ENCODE data around the gene COA1.

Gene COA1

DNA sequence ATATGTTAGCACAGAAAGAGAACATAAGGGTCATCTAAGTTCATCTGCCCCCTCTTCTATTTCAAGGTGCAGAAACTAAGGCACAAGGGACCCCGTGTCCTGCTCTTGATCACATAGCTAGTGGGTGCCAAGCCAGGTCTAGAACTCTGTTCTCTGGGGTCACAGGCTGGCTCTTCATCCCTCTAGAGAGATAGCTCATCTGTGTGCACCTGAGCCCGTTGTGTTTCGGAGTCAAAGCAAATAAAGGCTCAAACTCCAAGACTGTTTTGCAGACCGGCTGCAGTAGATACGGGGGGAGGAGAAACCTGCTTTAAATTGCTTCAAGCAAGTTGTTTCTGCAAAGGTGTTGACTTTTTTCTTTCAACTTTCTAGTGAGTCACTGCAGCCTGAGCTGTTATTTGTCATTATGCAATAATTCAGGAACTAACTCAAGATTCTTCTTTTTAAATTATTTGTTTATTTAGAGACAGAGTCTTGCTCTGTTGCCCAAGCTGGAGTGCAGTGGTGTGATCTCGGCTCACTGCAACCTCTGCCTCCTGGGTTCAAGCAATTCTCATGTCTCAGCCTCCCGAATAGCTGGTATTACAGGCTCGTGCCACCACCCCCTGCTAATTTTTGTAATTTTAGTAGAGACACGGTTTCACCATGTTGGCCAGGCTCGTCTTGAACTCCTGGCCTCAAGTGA is 35.6 kb upstream of the COA1 start:
- Histone ChIP-seq H3K4me1 (ENCODE audit: control extremely low read depth in 1 of 4, control insufficient read depth in 4 of 4, insufficient read depth in 4 of 4, low read length in 3 of 4) (peaks cover 12 to 70% (median 40%) of the 10 kb centered on the region in 4 experiments), H3K9me3 (ENCODE audit: control extremely low read depth in 1 of 5, control insufficient read depth in 4 of 5, insufficient read depth in 2 of 5, low read depth in 1 of 5, low read length in 4 of 5) (no peaks in the 10 kb centered on the region), H3K4me3 (ENCODE audit: control insufficient read depth in 1 of 7, extremely low read depth in 1 of 7, insufficient read depth in 4 of 7, low read depth in 2 of 7, low read length in 6 of 7) (peak overlapping the region in 3 of 7 experiments; percentile 43 to 73 (median 65)), H3K27ac (ENCODE audit: insufficient read depth in 1 of 2, low read depth in 1 of 2, low read length in 2 of 2, poor library complexity in 1 of 2, severe bottlenecking in 2 of 2) (peak overlapping the region; percentile 50 to 79), H3K36me3 (ENCODE audit: control insufficient read depth in 4 of 4, insufficient read depth in 4 of 4, low read length in 3 of 4) (no peaks in the 10 kb centered on the region), H3K27me3 (replicated peaks in 2 of 5; ENCODE audit: control insufficient read depth in 4 of 5, insufficient read depth in 5 of 5, low read length in 4 of 5) (no peaks in the 10 kb centered on the region)
- 76% methylated on average over 9 of the region's 10 CpGs for WGBS (ENCODE audit: insufficient coverage)
- ChIA-PET POLR2A (no interaction called here), CTCF (interaction anchor here (2.3 kb wide), 1 partner anchor 182 kb away, joined by 5 read pairs; the partner anchor contains the start of gene STK17A)
- DNase-seq = peak in 2 of 3 donors; percentile 73 to 82

DNA sequence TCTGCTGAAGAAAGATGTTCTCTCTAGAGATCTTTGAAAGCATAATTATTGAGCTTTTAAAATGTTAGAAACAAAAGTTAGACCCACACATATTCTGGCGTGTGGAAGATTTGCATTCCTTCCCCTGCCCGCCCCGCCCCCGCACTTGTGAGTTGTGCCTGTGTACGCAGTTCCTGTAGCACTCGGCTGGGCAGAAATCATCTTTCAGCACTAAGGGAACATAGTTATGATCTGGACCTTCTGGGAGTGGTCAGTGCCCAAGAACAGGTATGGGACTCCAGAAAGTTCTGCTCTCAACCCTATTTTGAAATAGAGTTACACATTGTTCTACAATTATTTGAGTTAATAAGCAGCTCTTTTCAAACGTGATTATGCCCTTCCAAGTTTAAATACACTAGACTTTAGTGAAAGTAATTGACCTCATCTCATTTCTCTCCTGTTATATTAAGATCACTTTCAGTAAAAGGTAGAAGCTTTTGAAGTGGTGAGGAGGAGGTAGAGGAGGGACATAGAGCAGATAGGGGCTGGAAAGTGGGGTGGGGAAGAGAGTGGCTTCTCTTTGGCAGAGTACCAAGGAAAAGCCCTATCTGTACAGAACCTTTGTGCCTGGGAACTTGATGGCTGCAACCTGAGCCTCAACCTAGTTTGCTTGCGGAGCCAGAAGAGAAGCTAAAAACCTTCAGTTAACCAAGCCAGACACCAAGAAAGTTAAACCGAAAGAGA is 34.9 kb upstream of the COA1 start:
- Histone ChIP-seq H3K27ac (ENCODE audit: insufficient read depth in 1 of 2, low read depth in 1 of 2, low read length in 2 of 2, poor library complexity in 1 of 2, severe bottlenecking in 2 of 2) (peak overlapping the region; percentile 50 to 79), H3K4me3 (ENCODE audit: control insufficient read depth in 1 of 7, extremely low read depth in 1 of 7, insufficient read depth in 4 of 7, low read depth in 2 of 7, low read length in 6 of 7) (peak overlapping the region in 5 of 7 experiments; percentile 32 to 73 (median 43)), H3K27me3 (replicated peaks in 2 of 5; ENCODE audit: control insufficient read depth in 4 of 5, insufficient read depth in 5 of 5, low read length in 4 of 5) (no peaks in the 10 kb centered on the region), H3K4me1 (ENCODE audit: control extremely low read depth in 1 of 4, control insufficient read depth in 4 of 4, insufficient read depth in 4 of 4, low read length in 3 of 4) (peaks cover 12 to 68% (median 34%) of the 10 kb centered on the region in 4 experiments), H3K9me3 (ENCODE audit: control extremely low read depth in 1 of 5, control insufficient read depth in 4 of 5, insufficient read depth in 2 of 5, low read depth in 1 of 5, low read length in 4 of 5) (no peaks in the 10 kb centered on the region), H3K36me3 (ENCODE audit: control insufficient read depth in 4 of 4, insufficient read depth in 4 of 4, low read length in 3 of 4) (no peaks in the 10 kb centered on the region)
- DNase-seq = peak in 2 of 3 donors; percentile 54 to 67
- ChIA-PET CTCF (interaction anchor here (1.3 to 2.3 kb wide), 2 partner anchors 27 to 182 kb away, joined by 3 to 5 read pairs; partner anchors contain the start of gene STK17A), POLR2A (no interaction called here)
- WGBS (ENCODE audit: insufficient coverage) = 11% methylated on average over 6 of the region's 9 CpGs

DNA sequence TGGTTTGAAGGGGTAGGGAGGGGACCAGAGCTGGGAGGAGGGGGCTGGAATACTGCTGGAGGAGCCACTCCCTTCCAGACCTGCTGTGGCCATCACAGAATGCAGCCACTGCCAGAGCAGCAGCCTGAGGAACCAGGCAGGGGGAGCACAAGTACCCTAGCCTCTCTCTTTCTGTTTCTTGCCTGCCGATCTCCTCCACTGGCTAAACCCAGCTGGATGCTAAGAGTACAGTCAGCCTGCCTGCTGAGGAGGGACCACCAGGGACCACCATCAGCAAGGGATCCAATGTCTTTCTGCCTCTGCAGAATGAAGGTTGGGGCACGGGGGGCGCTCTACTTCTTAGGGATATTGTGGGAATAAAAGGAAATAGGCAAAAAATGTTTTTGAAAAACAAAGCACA is 33.9 kb upstream of the COA1 start:
- WGBS (ENCODE audit: insufficient coverage) = 90% methylated on average over 2 of the region's 3 CpGs
- Histone ChIP-seq H3K27ac (ENCODE audit: insufficient read depth in 1 of 2, low read depth in 1 of 2, low read length in 2 of 2, poor library complexity in 1 of 2, severe bottlenecking in 2 of 2) (no peak overlapping the region), H3K9me3 (ENCODE audit: control extremely low read depth in 1 of 5, control insufficient read depth in 4 of 5, insufficient read depth in 2 of 5, low read depth in 1 of 5, low read length in 4 of 5) (no peaks in the 10 kb centered on the region), H3K36me3 (ENCODE audit: control insufficient read depth in 4 of 4, insufficient read depth in 4 of 4, low read length in 3 of 4) (no peaks in the 10 kb centered on the region), H3K4me3 (ENCODE audit: control insufficient read depth in 1 of 7, extremely low read depth in 1 of 7, insufficient read depth in 4 of 7, low read depth in 2 of 7, low read length in 6 of 7) (no peak overlapping the region), H3K4me1 (ENCODE audit: control extremely low read depth in 1 of 4, control insufficient read depth in 4 of 4, insufficient read depth in 4 of 4, low read length in 3 of 4) (peaks cover 10 to 60% (median 30%) of the 10 kb centered on the region in 4 experiments), H3K27me3 (replicated peaks in 2 of 5; ENCODE audit: control insufficient read depth in 4 of 5, insufficient read depth in 5 of 5, low read length in 4 of 5) (no peaks in the 10 kb centered on the region)
- no peak for DNase-seq
- CTCF ChIA-PET = interaction anchor here (0.7 to 2.3 kb wide), 3 partner anchors 13 to 181 kb away, joined by 3 to 5 read pairs (median 3); partner anchors contain the start of gene STK17A
- POLR2A ChIA-PET = no interaction called here

DNA sequence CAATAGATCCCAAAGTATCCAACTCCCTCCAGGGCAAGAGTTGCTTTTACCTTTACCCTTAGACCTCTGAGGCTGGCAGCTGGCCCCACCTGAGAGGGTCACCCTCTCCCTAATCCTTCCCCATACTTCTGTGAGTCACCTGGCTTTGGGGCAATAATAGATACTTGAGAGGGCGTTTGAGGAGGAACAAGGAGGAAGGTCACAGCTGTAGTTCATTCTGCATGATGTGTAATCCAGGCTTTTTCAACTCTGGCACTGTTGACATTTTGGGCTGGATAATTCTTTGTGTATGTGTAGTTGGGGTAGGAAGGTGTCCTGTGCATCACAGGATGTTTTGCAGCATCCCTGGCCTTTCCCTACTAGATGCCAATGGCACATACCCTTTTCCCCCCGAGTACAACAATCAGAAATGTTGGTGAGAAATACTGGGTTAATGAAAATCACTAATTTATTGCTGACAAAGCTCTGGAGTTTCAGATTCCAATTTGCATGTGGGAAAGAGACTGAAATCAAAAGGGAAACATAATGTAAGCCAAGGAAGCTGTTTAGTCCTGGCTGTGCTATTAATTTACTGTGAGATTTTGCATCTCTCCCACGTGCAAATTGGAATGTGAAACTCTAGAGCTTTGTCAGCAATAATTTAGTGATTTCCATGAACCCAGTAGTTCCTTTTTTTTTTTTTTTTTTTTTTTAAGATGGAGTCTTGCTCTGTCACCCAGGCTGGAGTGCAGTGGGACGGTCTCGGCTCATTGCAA is 32.8 kb upstream of the COA1 start:
- Histone ChIP-seq H3K27ac (ENCODE audit: insufficient read depth in 1 of 2, low read depth in 1 of 2, low read length in 2 of 2, poor library complexity in 1 of 2, severe bottlenecking in 2 of 2) (no peak overlapping the region), H3K4me3 (ENCODE audit: control insufficient read depth in 1 of 7, extremely low read depth in 1 of 7, insufficient read depth in 4 of 7, low read depth in 2 of 7, low read length in 6 of 7) (no peak overlapping the region), H3K36me3 (ENCODE audit: control insufficient read depth in 4 of 4, insufficient read depth in 4 of 4, low read length in 3 of 4) (no peaks in the 10 kb centered on the region), H3K9me3 (ENCODE audit: control extremely low read depth in 1 of 5, control insufficient read depth in 4 of 5, insufficient read depth in 2 of 5, low read depth in 1 of 5, low read length in 4 of 5) (no peaks in the 10 kb centered on the region), H3K4me1 (ENCODE audit: control extremely low read depth in 1 of 4, control insufficient read depth in 4 of 4, insufficient read depth in 4 of 4, low read length in 3 of 4) (peaks cover 8 to 60% (median 34%) of the 10 kb centered on the region in 4 experiments), H3K27me3 (replicated peaks in 2 of 5; ENCODE audit: control insufficient read depth in 4 of 5, insufficient read depth in 5 of 5, low read length in 4 of 5) (no peaks in the 10 kb centered on the region)
- ChIA-PET CTCF (interaction anchor here (0.7 to 1.0 kb wide), 2 partner anchors 12 to 108 kb away, joined by 3 read pairs; no protein-coding TSS in a partner anchor), POLR2A (interaction anchor here (0.5 to 0.6 kb wide), 2 partner anchors 16 to 829 kb away, joined by 3 read pairs; no protein-coding TSS in a partner anchor)
- WGBS (ENCODE audit: insufficient coverage) = 25% methylated on average over 3 of the region's 5 CpGs
- DNase-seq = peak in 1 of 3 donors; percentile 17

DNA sequence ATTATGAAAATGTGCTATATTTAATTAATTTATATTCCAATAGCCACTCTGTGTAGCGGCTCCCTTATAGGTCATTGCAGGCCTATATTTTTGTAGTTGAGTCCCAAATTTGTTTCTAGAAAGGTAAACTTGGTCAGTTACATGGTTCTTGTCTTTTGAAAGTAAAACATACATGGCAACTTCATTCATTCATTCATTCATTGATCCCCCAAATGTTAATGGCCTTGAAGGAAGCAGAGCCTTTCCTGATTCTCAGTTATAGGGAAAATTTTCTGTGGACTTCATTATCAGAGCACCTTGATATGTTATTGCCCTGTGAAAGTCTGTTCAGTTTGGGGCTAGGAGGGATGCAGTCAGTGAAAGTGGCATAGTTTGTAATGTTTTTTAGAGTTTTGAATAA is 32.1 kb upstream of the COA1 start:
- Histone ChIP-seq H3K4me1 (ENCODE audit: control extremely low read depth in 1 of 4, control insufficient read depth in 4 of 4, insufficient read depth in 4 of 4, low read length in 3 of 4) (peaks cover 8 to 60% (median 35%) of the 10 kb centered on the region in 4 experiments), H3K27me3 (replicated peaks in 2 of 5; ENCODE audit: control insufficient read depth in 4 of 5, insufficient read depth in 5 of 5, low read length in 4 of 5) (no peaks in the 10 kb centered on the region), H3K4me3 (ENCODE audit: control insufficient read depth in 1 of 7, extremely low read depth in 1 of 7, insufficient read depth in 4 of 7, low read depth in 2 of 7, low read length in 6 of 7) (no peak overlapping the region), H3K9me3 (ENCODE audit: control extremely low read depth in 1 of 5, control insufficient read depth in 4 of 5, insufficient read depth in 2 of 5, low read depth in 1 of 5, low read length in 4 of 5) (no peaks in the 10 kb centered on the region), H3K36me3 (ENCODE audit: control insufficient read depth in 4 of 4, insufficient read depth in 4 of 4, low read length in 3 of 4) (no peaks in the 10 kb centered on the region), H3K27ac (ENCODE audit: insufficient read depth in 1 of 2, low read depth in 1 of 2, low read length in 2 of 2, poor library complexity in 1 of 2, severe bottlenecking in 2 of 2) (no peak overlapping the region)
- no peak for DNase-seq
- CTCF ChIA-PET = interaction anchor here (1.0 to 1.2 kb wide), 2 partner anchors 46 to 108 kb away, joined by 3 read pairs; no protein-coding TSS in a partner anchor
- POLR2A ChIA-PET = interaction anchor here (0.5 to 0.6 kb wide), 2 partner anchors 15 to 829 kb away, joined by 3 read pairs; no protein-coding TSS in a partner anchor
- no CpG with 5 or more reads among the region's 1 CpG for WGBS (ENCODE audit: insufficient coverage)

DNA sequence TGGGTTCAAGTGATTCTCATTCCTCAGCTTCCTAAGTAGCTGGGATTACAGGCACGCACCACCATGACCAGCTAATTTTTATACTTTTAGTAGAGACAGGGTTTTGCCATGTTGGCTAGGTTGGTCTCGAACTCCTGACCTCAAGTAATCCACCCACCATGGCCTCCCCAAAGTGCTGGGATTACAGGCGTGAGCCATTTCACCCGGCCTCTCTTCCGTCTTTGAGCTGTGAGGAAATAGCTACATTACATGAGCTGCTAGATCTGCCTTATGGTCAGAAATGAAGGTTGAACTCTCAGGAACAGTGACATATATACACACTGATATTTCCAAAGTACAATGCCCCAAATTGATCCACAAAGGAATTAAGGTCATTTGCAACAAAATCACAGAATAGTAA is 31.5 kb upstream of the COA1 start:
- ChIA-PET CTCF (interaction anchor here (1.0 to 1.2 kb wide), 2 partner anchors 46 to 109 kb away, joined by 3 read pairs; no protein-coding TSS in a partner anchor), POLR2A (no interaction called here)
- H3K27me3 ChIP-seq (replicated peaks in 2 of 5; ENCODE audit: control insufficient read depth in 4 of 5, insufficient read depth in 5 of 5, low read length in 4 of 5) = no peaks in the 10 kb centered on the region
- H3K4me3 ChIP-seq (ENCODE audit: control insufficient read depth in 1 of 7, extremely low read depth in 1 of 7, insufficient read depth in 4 of 7, low read depth in 2 of 7, low read length in 6 of 7) = no peak overlapping the region
- no peak for DNase-seq
- H3K36me3 ChIP-seq (ENCODE audit: control insufficient read depth in 4 of 4, insufficient read depth in 4 of 4, low read length in 3 of 4) = no peaks in the 10 kb centered on the region
- H3K4me1 ChIP-seq (ENCODE audit: control extremely low read depth in 1 of 4, control insufficient read depth in 4 of 4, insufficient read depth in 4 of 4, low read length in 3 of 4) = peaks cover 8 to 60% (median 36%) of the 10 kb centered on the region in 4 experiments
- H3K9me3 ChIP-seq (ENCODE audit: control extremely low read depth in 1 of 5, control insufficient read depth in 4 of 5, insufficient read depth in 2 of 5, low read depth in 1 of 5, low read length in 4 of 5) = no peaks in the 10 kb centered on the region
- no peak overlapping the region for H3K27ac ChIP-seq (ENCODE audit: insufficient read depth in 1 of 2, low read depth in 1 of 2, low read length in 2 of 2, poor library complexity in 1 of 2, severe bottlenecking in 2 of 2)
- WGBS (ENCODE audit: insufficient coverage) = 94% methylated on average over 4 of the region's 5 CpGs

All from common myeloid progenitor, CD34-positive (primary cell).